Raji (cell line): ENCODE measurements around the gene ENKD1.

Source experiments
- POLR2A ChIP-seq: IDR thresholded peaks from 2 replicates; pipeline ENCODE4 v1.6.1; 2011; ENCODE audit warnings: low read depth, low read length, control low read depth; ENCODE audit not compliant: insufficient read depth

ENKD1 gene

GRCh38 chr16:67651039-67651438 lies 15.5 kb downstream of the ENKD1 start:
- TF ChIP-seq POLR2A, result no peak

DNA sequence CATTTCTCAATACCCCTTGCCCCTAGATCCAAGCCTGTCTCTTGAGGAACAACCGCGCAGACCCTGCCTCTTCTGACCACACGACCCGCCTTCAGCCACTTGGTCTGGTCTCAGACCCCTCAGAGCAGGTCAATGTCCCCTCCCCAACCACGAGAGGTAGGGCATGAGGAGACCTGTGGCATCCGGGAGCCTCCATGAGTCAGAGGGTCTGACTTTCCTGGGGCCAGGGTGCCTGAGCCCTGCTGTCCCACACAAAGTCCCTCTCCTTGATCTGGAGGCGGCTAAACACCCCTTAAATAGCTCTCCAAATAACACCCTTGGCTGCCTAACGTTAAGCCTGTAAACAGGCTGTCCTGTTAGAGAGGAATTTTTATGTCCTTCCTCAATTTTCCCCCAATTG lies 16.5 kb downstream of the ENKD1 start:
- no peak for TF ChIP-seq POLR2A

GRCh38 chr16:67649494-67649931 lies 17.0 kb downstream of the ENKD1 start:
- no peak for TF ChIP-seq POLR2A

GRCh38 chr16:67648764-67649407 lies 17.7 kb downstream of the ENKD1 start:
- no peak for TF ChIP-seq POLR2A

GRCh38 chr16:67648088-67648763 lies 18.3 kb downstream of the ENKD1 start:
- no peak for TF ChIP-seq POLR2A

DNA sequence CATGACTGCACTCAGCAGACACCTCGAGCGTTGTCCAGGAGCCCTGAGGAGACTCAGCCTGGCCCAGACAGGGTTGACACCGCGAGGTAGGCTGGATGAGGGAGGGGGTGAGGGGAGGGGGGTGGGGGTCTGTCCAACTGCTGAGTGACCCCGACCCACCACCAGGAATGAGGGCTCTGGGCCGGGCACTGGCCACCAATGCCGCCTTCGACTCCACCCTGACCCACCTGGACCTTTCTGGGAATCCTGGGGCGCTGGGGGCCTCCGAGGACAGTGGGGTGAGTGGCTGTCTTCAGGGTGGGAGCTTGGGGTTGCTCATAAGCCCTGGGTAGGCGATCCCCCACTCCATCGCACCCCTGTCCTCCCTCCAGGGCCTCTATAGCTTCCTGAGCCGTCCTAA lies 18.9 kb downstream of the ENKD1 start:
- TF ChIP-seq POLR2A, result no peak

DNA sequence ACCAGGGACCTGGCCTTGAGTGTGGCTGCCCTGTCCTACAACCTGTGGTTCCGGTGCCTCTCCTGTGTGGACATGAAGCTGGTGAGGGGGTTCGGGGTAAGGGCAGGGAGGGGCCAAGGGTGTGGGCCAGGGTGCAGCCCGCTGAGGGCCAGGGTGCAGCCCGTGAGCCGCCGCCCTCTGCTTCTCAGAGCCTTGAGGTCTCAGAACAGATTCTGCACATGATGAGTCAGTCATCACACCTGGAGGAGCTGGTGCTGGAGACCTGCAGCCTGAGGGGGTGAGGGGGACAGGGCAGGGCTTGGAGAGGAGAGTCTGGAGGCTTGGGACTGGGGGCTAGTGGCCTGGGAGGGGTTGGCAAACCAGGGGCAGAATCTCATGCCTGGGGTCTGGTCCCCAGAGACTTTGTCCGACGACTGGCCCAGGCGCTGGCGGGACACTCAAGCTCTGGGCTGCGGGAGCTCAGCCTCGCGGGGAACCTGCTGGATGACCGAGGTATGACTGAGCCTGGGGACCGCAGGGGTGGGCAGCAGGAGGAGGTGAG lies 19.4 kb downstream of the ENKD1 start:
- TF ChIP-seq POLR2A, result no peak

DNA sequence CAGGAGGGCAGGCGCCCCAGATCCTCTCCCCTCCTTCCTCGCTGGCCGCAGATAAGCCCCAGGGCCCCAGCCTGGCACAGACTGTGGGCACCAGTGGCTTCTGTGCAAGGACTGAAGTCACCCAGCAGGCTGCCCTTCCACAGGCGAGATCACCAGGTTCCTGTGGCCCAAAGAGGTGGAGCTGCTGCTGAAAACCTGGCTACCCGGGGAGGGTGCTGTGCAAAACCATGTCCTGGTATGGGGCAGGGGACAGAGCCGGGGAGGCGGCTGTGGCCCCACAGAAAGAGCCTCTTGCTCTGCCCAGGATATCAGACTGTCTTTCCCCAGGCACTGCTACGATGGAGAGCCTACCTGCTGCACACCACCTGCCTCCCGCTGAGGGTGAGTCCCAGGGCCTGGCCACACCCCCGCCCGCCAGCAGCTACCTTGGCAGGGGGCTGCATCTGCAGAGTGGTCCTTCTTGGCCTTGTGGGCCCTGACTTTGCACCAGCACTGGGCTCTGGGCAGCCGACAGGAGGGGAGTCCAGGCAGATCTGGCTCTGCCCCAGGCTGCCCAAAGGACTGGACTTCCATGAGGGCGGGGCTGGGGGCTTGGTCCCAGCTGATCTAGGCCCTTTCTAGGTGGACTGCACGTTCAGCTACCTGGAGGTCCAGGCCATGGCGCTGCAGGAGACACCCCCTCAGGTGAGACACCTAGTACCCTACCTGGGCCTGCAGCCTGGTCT lies 21.0 kb downstream of the ENKD1 start:
- TF ChIP-seq POLR2A, result no peak

- no peak for TF ChIP-seq POLR2A
These were observed 22.5 kb downstream of the ENKD1 start for GRCh38 chr16:67644038-67644437.

DNA sequence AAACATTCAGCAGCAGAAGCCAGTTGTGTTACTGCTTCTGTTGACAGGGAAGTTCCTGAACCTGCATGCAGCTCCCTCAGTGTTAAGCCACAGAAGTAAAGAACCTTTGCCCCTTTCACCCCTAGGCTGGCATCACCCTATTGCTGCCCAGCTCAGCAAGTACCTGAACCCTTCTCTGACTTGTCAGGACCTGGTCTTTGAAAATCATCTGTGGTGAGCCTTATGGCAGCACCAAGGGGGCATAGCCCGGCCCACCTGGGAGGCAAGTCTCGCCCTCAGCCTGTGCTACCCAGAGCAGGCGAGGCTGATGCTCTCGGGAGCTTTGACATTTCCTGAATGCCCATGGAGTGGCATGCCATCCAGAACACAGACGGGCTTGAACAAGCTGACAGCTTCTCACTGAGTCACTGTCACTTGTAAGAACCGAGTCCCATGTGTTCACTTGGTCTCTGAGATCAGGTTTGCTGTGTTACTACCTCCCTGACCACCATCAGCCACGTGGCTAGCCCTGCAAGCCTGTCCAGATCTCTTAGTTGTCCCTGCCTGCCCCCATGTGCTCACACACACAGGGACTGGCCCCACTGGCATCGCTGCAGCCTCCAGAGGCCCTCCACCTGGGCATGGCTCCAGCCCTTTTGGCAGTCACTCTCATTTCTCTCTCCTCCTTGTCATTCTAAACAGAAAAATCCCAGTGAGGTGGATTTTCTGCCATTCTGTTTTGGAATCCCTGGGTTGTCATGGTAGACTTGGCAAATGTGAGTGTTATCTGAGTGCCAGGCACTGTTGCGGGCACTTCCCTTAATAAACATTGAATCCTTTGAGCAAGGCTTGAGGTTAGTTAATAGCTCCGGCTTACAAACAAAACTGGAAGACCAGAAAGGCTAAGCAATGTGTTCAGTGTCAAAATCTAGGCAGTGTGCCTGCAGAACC lies 24.5 kb downstream of the ENKD1 start:
- TF ChIP-seq POLR2A, result no peak

DNA sequence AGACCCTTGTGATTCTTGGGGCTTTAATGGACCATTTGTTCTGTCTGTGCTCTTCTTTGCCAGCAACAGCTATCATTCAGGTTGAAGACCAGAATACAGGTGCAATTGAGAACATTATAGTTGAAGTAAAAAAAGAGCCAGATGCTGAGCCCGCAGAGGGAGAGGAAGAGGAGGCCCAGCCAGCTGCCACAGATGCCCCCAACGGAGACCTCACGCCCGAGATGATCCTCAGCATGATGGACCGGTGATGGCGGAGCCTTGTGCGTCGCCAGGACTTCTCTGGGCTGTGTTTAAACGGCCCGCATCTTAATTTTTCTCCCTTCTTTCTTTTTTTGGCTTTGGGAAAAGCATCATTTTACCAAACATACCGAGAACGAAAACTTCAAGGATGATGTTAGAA lies 28.9 kb downstream of the ENKD1 start:
- TF ChIP-seq POLR2A, result no peak

GRCh38 chr16:67636713-67637112 lies 29.8 kb downstream of the ENKD1 start:
- no peak for TF ChIP-seq POLR2A

DNA sequence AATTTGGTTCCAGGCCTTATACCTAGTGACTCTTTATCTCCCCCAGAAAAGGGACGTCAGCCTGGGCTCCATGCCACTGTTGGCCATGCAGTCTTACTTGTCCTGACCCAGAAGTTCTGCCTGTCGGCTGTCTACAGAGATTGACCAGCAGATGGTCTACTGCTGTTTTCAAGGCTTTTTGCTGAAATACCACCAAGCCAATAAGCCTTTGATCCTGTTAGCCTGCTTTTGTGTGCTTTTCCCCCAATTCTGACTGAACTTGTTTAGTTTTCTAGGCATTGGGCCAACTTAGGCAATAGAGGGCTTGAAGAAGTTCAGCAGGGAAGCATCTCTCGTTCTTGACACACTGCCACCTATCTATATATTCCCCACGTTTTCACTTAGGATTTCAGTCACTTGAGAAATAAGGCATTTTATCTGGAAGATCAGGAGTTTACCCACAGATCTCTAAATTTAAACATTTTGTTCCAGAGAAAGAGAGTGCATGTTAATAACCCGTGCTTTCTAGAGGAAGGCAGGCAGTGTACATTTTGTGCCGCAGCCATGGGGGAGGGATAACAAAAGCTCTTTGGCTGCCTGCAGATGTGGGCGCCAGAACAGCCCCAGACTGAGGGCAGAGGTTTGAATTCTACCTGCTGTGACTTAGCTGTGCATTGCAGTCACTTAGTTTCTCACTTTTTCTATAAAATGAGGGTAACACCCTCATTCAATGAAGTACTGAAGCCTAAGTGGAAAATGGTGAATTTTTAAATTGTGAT lies 34.0 kb downstream of the ENKD1 start:
- no peak for TF ChIP-seq POLR2A

GRCh38 chr16:67628216-67628615 lies 38.3 kb downstream of the ENKD1 start:
- no peak for TF ChIP-seq POLR2A
